HepG2 (cell line): ENCODE data around the gene ZNF655. TPM values are rescaled to one million over a fixed set of nuclear protein-coding genes. Genes with fewer than 3 reads are reported as not detected.

Experiments
- E2F2 ChIP-seq: sonication (generic); formaldehyde crosslinking; IDR thresholded peaks from 2 replicates; pipeline ENCODE4 v1.4.0; 2020; ENCODE audit warnings: missing genetic modification reagents, borderline replicate concordance
- FOXO1 ChIP-seq: sonication (generic); formaldehyde crosslinking; IDR thresholded peaks from 2 replicates; pipeline ENCODE4 v1.4.0; 2020; ENCODE audit warnings: missing genetic modification reagents
- HNRNPL ChIP-seq: fragments of 200-400 bp; formaldehyde crosslinking; IDR thresholded peaks from 2 replicates; pipeline ENCODE4 v1.6.1; 2017; ENCODE audit warnings: mild to moderate bottlenecking, low read depth, low read length
- KLF16 ChIP-seq, 2 experiments: sonication (generic) in 1 of 2; formaldehyde crosslinking in 1 of 2; IDR thresholded peaks; 2 replicates each; pipeline versions ENCODE4 v1.6.1 to v1.8.0; 2016 to 2023; ENCODE audit warnings: missing genetic modification reagents in 2 of 2, missing compliant biosample characterization in 1 of 2
- MBD4 ChIP-seq: IDR thresholded peaks from 2 replicates; pipeline ENCODE4 v1.6.1; 2012; ENCODE audit warnings: low read length, inconsistent platforms, borderline replicate concordance
- PAWR ChIP-seq: sonication (generic); formaldehyde crosslinking; IDR thresholded peaks from 2 replicates; pipeline ENCODE4 v1.4.0; 2020; ENCODE audit warnings: missing genetic modification reagents, mild to moderate bottlenecking, borderline replicate concordance
- SOX5 ChIP-seq: IDR thresholded peaks from 2 replicates; pipeline ENCODE4 v1.6.1; 2016; ENCODE audit warnings: borderline replicate concordance
- ZNF12 ChIP-seq: sonication (generic); formaldehyde crosslinking; IDR thresholded peaks from 2 replicates; pipeline ENCODE4 v1.5.0; 2020; ENCODE audit warnings: missing genetic modification reagents
- ZNF251 ChIP-seq: sonication (generic); formaldehyde crosslinking; IDR thresholded peaks from 2 replicates; pipeline ENCODE4 v1.9.0; 2021; ENCODE audit warnings: mild to moderate bottlenecking, missing genetic modification reagents
- ZNF256 ChIP-seq: sonication (generic); formaldehyde crosslinking; conservative IDR thresholded peaks from 2 replicates; pipeline ENCODE4 v1.4.0; 2020; ENCODE audit warnings: missing genetic modification reagents
- ZNF383 ChIP-seq: sonication (generic); formaldehyde crosslinking; IDR thresholded peaks from 2 replicates; pipeline ENCODE4 v1.4.0; 2020; ENCODE audit warnings: missing genetic modification reagents, mild to moderate bottlenecking, borderline replicate concordance
- polyA plus RNA-seq, 8 experiments: library from polyadenylated mRNA; depleted of rRNA in 3 of 8; stranded (reverse) in 7 of 8; unstranded in 1 of 8; fragments of >200 nt; fragmentation: Illumina TruSeq in 4 of 8; extraction: Trizol in 4 of 8; gene quantifications; 2 replicates each; pipeline versions ENCODE4 v1.2.1 to v1.2.3, GENCODE V29; 2011 to 2016; ENCODE audit warnings: low read depth in 4 of 8, missing spikeins in 1 of 8, mixed read lengths in 1 of 8; ENCODE audit not compliant: insufficient read depth in 1 of 8
- total RNA-seq, 5 experiments: library from RNA; depleted of rRNA; stranded (reverse); fragments of >200 nt; fragmentation: Illumina TruSeq; extraction: Trizol; gene quantifications; 2 replicates each; pipeline ENCODE4 v1.2.3, GENCODE V29; 2016; ENCODE audit warnings: low read depth in 1 of 5
- TF ChIP-seq, protein P1 (sequence below): sonication (generic); formaldehyde crosslinking; IDR thresholded peaks from 2 replicates; pipeline ENCODE4 v1.4.0; 2020; ENCODE audit warnings: mild to moderate bottlenecking, missing genetic modification reagents
- TF ChIP-seq, protein P2 (sequence below), 2 experiments: fragments of 450-650 bp in 1 of 2; sonication (generic) in 1 of 2; formaldehyde crosslinking in 1 of 2; IDR thresholded peaks; 2 replicates each; pipeline versions ENCODE4 v1.6.1 to v1.8.0; 2016 to 2022; ENCODE audit warnings: antibody characterized with exemption in 1 of 2, mild to moderate bottlenecking in 1 of 2, missing genetic modification reagents in 1 of 2
- TF ChIP-seq, protein P3 (sequence below): sonication (generic); formaldehyde crosslinking; conservative IDR thresholded peaks from 2 replicates; pipeline ENCODE4 v1.8.0; 2022; ENCODE audit warnings: mild to moderate bottlenecking, moderate library complexity, missing genetic modification reagents

ZNF655 gene
- total and polyA plus RNA-seq, 2 of the 13 experiments (the other 11 are each of a cell fraction or from before 2014, with no cell fraction given): 53.4 to 75.6 TPM

GRCh38 chr7:99558306-99559174 is at the start of gene ZNF655 (continued):
- TF ChIP-seq FOXO1 (CRISPR knock-in tag) (0 out of 2 replicates have a peak, but pooled peaks have one; percentile 23), KLF16 (CRISPR knock-in tag; IDR thresholded peaks at IDR 0.05) (peak in 1 of 2 experiments; percentile 65; a peak in 1 of 4 replicates), PAWR (CRISPR knock-in tag) (no peak), ZNF12 (CRISPR knock-in tag) (no peak), MBD4 (no peak), ZNF383 (no peak), SOX5 (no peak; the same call in 1 of the 2 replicates), ZNF256 (no peak), ZNF251 (CRISPR knock-in tag) (no peak), HNRNPL (peak; percentile 78), E2F2 (CRISPR knock-in tag) (no peak)
- TF ChIP-seq, protein P1, sequence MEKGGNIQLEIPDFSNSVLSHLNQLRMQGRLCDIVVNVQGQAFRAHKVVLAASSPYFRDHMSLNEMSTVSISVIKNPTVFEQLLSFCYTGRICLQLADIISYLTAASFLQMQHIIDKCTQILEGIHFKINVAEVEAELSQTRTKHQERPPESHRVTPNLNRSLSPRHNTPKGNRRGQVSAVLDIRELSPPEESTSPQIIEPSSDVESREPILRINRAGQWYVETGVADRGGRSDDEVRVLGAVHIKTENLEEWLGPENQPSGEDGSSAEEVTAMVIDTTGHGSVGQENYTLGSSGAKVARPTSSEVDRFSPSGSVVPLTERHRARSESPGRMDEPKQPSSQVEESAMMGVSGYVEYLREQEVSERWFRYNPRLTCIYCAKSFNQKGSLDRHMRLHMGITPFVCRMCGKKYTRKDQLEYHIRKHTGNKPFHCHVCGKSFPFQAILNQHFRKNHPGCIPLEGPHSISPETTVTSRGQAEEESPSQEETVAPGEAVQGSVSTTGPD: no peak
- TF ChIP-seq, protein P2, sequence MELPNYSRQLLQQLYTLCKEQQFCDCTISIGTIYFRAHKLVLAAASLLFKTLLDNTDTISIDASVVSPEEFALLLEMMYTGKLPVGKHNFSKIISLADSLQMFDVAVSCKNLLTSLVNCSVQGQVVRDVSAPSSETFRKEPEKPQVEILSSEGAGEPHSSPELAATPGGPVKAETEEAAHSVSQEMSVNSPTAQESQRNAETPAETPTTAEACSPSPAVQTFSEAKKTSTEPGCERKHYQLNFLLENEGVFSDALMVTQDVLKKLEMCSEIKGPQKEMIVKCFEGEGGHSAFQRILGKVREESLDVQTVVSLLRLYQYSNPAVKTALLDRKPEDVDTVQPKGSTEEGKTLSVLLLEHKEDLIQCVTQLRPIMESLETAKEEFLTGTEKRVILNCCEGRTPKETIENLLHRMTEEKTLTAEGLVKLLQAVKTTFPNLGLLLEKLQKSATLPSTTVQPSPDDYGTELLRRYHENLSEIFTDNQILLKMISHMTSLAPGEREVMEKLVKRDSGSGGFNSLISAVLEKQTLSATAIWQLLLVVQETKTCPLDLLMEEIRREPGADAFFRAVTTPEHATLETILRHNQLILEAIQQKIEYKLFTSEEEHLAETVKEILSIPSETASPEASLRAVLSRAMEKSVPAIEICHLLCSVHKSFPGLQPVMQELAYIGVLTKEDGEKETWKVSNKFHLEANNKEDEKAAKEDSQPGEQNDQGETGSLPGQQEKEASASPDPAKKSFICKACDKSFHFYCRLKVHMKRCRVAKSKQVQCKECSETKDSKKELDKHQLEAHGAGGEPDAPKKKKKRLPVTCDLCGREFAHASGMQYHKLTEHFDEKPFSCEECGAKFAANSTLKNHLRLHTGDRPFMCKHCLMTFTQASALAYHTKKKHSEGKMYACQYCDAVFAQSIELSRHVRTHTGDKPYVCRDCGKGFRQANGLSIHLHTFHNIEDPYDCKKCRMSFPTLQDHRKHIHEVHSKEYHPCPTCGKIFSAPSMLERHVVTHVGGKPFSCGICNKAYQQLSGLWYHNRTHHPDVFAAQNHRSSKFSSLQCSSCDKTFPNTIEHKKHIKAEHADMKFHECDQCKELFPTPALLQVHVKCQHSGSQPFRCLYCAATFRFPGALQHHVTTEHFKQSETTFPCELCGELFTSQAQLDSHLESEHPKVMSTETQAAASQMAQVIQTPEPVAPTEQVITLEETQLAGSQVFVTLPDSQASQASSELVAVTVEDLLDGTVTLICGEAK (IDR thresholded peaks at IDR 0.05): no peak
- TF ChIP-seq, protein P2 (CRISPR knock-in tag; IDR thresholded peaks at IDR 0.05): peak; percentile 47; the same call in 1 of the 2 replicates
- TF ChIP-seq, protein P3, sequence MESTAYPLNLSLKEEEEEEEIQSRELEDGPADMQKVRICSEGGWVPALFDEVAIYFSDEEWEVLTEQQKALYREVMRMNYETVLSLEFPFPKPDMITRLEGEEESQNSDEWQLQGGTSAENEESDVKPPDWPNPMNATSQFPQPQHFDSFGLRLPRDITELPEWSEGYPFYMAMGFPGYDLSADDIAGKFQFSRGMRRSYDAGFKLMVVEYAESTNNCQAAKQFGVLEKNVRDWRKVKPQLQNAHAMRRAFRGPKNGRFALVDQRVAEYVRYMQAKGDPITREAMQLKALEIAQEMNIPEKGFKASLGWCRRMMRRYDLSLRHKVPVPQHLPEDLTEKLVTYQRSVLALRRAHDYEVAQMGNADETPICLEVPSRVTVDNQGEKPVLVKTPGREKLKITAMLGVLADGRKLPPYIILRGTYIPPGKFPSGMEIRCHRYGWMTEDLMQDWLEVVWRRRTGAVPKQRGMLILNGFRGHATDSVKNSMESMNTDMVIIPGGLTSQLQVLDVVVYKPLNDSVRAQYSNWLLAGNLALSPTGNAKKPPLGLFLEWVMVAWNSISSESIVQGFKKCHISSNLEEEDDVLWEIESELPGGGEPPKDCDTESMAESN: no peak
